HEK293 (cell line): ENCODE results near the gene ZNF576.
A peak's percentile ranks its signal among the peaks of the same experiment; 100 is the strongest.

ENCODE experiments used
- CTCF ChIA-PET: fragments of 350-600 bp; formaldehyde crosslinking; extraction: SDS; loops from one replicate; lab custom pipeline; 2021; ENCODE audit warnings: antibody characterized with exemption; lab: Yijun Ruan, JAX
- POLR2A ChIA-PET: fragments of 300-600 bp; formaldehyde crosslinking; extraction: SDS; loops from one replicate; lab custom pipeline; 2020; ENCODE audit warnings: antibody characterized with exemption, inconsistent platforms; lab: Yijun Ruan, JAX
- H3K27ac ChIP-seq: fragments of 200-500 bp; sonication (Bioruptor generic); 2 replicates; pipeline ENCODE4 v1.5.1; 2014; ENCODE audit warnings: low read depth, low read length, control low read depth, inconsistent platforms; ENCODE audit errors: extremely low read depth
- H3K36me3 ChIP-seq, 2 experiments: fragments of 200-500 bp in 1 of 2; sonication (Bioruptor generic) in 1 of 2; 1 replicate in 1 of 2; 2 replicates in 1 of 2; pipeline ENCODE4 v1.5.1; 2014 to 2017; ENCODE audit warnings: inconsistent platforms in 2 of 2, low read length in 2 of 2; ENCODE audit not compliant: control insufficient read depth in 2 of 2, insufficient read depth in 1 of 2
- H3K4me1 ChIP-seq: fragments of 200-500 bp; sonication (Bioruptor generic); 2 replicates; pipeline ENCODE4 v1.5.1; 2014; ENCODE audit warnings: mild to moderate bottlenecking, low read length, inconsistent platforms; ENCODE audit not compliant: control insufficient read depth, insufficient read depth
- H3K4me3 ChIP-seq: 2 replicates; pipeline ENCODE4 v1.5.1; 2011; ENCODE audit warnings: low read depth, mild to moderate bottlenecking, control low read depth, low read length, moderate library complexity
- H3K9me3 ChIP-seq: fragments of 200-500 bp; sonication (Bioruptor generic); 2 replicates; pipeline ENCODE4 v1.5.1; 2014; ENCODE audit warnings: low read depth, low read length, inconsistent platforms; ENCODE audit not compliant: control insufficient read depth, insufficient read depth
- GLI2 ChIP-seq: fragments of 450-650 bp; formaldehyde crosslinking; IDR thresholded peaks from 2 replicates; pipeline ENCODE4; 2017; ENCODE audit warnings: missing biosample characterization, missing genetic modification characterization, low read depth, borderline replicate concordance
- PRDM1 ChIP-seq: fragments of 450-650 bp; formaldehyde crosslinking; IDR thresholded peaks from 2 replicates; pipeline ENCODE4; 2016; ENCODE audit warnings: missing biosample characterization, missing genetic modification characterization
- SALL2 ChIP-seq: fragments of 450-650 bp; formaldehyde crosslinking; IDR thresholded peaks from 2 replicates; pipeline ENCODE4 v1.5.0; 2017; ENCODE audit warnings: missing biosample characterization, mild to moderate bottlenecking, missing genetic modification characterization, borderline replicate concordance
- SP2 ChIP-seq: fragments of 450-650 bp; formaldehyde crosslinking; IDR thresholded peaks from 2 replicates; pipeline ENCODE4 v1.5.1; 2016; ENCODE audit warnings: missing biosample characterization, missing genetic modification characterization
- YY2 ChIP-seq: fragments of 450-650 bp; formaldehyde crosslinking; IDR thresholded peaks from 2 replicates; pipeline ENCODE4 v1.5.1; 2016; ENCODE audit warnings: missing biosample characterization, missing genetic modification characterization
- ZEB2 ChIP-seq: fragments of 450-650 bp; formaldehyde crosslinking; IDR thresholded peaks from 2 replicates; pipeline ENCODE4 v1.5.1; 2016; ENCODE audit warnings: missing biosample characterization, missing genetic modification characterization
- ZFP41 ChIP-seq: fragments of 450-650 bp; formaldehyde crosslinking; IDR thresholded peaks from 2 replicates; pipeline ENCODE4 v1.5.1; 2016; ENCODE audit warnings: missing biosample characterization, missing genetic modification characterization, borderline replicate concordance
- ZNF19 ChIP-seq: fragments of 450-650 bp; formaldehyde crosslinking; IDR thresholded peaks from 2 replicates; pipeline ENCODE4; 2016; ENCODE audit warnings: missing biosample characterization, missing genetic modification characterization, low read depth
- ZNF211 ChIP-seq: fragments of 450-650 bp; formaldehyde crosslinking; IDR thresholded peaks from 2 replicates; pipeline ENCODE4 v1.5.1; 2016; ENCODE audit warnings: low read depth, missing biosample characterization, missing genetic modification characterization
- ZNF239 ChIP-seq: fragments of 450-650 bp; formaldehyde crosslinking; IDR thresholded peaks from 2 replicates; pipeline ENCODE4 v1.5.1; 2016; ENCODE audit warnings: missing biosample characterization, missing genetic modification characterization
- ZNF311 ChIP-seq: fragments of 450-650 bp; formaldehyde crosslinking; IDR thresholded peaks from 2 replicates; pipeline ENCODE4 v1.5.1; 2017; ENCODE audit warnings: missing biosample characterization, missing genetic modification characterization, borderline replicate concordance
- ZNF416 ChIP-seq: fragments of 450-650 bp; formaldehyde crosslinking; IDR thresholded peaks from 2 replicates; pipeline ENCODE4 v1.5.1; 2016; ENCODE audit warnings: missing biosample characterization, missing genetic modification characterization
- ZNF501 ChIP-seq: fragments of 450-650 bp; formaldehyde crosslinking; IDR thresholded peaks from 2 replicates; pipeline ENCODE4 v1.5.1; 2016; ENCODE audit warnings: missing biosample characterization, missing genetic modification characterization
- ZNF510 ChIP-seq: fragments of 450-650 bp; formaldehyde crosslinking; IDR thresholded peaks from 2 replicates; pipeline ENCODE4 v1.5.1; 2018; ENCODE audit warnings: mild to moderate bottlenecking, missing genetic modification characterization, missing biosample characterization; ENCODE audit not compliant: insufficient replicate concordance
- ZNF530 ChIP-seq: fragments of 450-650 bp; formaldehyde crosslinking; IDR thresholded peaks from 2 replicates; pipeline ENCODE4 v1.5.1; 2016; ENCODE audit warnings: low read depth, missing biosample characterization, missing genetic modification characterization
- ZNF548 ChIP-seq: fragments of 450-650 bp; formaldehyde crosslinking; IDR thresholded peaks from 2 replicates; pipeline ENCODE4 v1.5.1; 2016; ENCODE audit warnings: missing biosample characterization, missing genetic modification characterization
- ZNF600 ChIP-seq: fragments of 450-650 bp; formaldehyde crosslinking; IDR thresholded peaks from 2 replicates; pipeline ENCODE4 v1.5.1; 2016; ENCODE audit warnings: missing biosample characterization, missing genetic modification characterization
- ZNF624 ChIP-seq: fragments of 450-650 bp; formaldehyde crosslinking; IDR thresholded peaks from 2 replicates; pipeline ENCODE4 v1.5.1; 2017; ENCODE audit warnings: missing biosample characterization, missing genetic modification characterization
- ZNF664 ChIP-seq: fragments of 450-650 bp; formaldehyde crosslinking; IDR thresholded peaks from 2 replicates; pipeline ENCODE4 v1.5.1; 2016; ENCODE audit warnings: missing biosample characterization, missing genetic modification characterization
- ZNF677 ChIP-seq: fragments of 450-650 bp; IDR thresholded peaks from 2 replicates; pipeline ENCODE4 v1.5.0; 2018; ENCODE audit warnings: missing biosample characterization, mild to moderate bottlenecking, missing genetic modification characterization, moderate library complexity
- TF ChIP-seq, protein P1 (sequence below): fragments of 450-650 bp; formaldehyde crosslinking; IDR thresholded peaks from 2 replicates; pipeline ENCODE4 v1.5.1; 2016; ENCODE audit warnings: missing biosample characterization, missing genetic modification characterization, low read depth
- TF ChIP-seq, protein P2 (sequence below): fragments of 450-650 bp; formaldehyde crosslinking; IDR thresholded peaks from 2 replicates; pipeline ENCODE4 v1.5.1; 2016; ENCODE audit warnings: missing biosample characterization, missing genetic modification characterization
- TF ChIP-seq, protein P3 (sequence below): fragments of 450-650 bp; formaldehyde crosslinking; IDR thresholded peaks from 2 replicates; pipeline ENCODE4 v1.5.1; 2016; ENCODE audit warnings: missing biosample characterization, missing genetic modification characterization
- TF ChIP-seq, protein P4 (sequence below): fragments of 450-650 bp; formaldehyde crosslinking; IDR thresholded peaks from 2 replicates; pipeline ENCODE4 v1.5.1; 2016; ENCODE audit warnings: missing biosample characterization, missing genetic modification characterization
- TF ChIP-seq, protein P5 (sequence below): fragments of 450-650 bp; formaldehyde crosslinking; IDR thresholded peaks from 2 replicates; pipeline ENCODE4 v1.5.1; 2016; ENCODE audit warnings: missing biosample characterization, missing genetic modification characterization, borderline replicate concordance
- TF ChIP-seq, protein P6 (sequence below): fragments of 450-650 bp; formaldehyde crosslinking; IDR thresholded peaks from 2 replicates; pipeline ENCODE4 v1.5.1; 2016; ENCODE audit warnings: missing biosample characterization, missing genetic modification characterization

ZNF576 gene

DNA sequence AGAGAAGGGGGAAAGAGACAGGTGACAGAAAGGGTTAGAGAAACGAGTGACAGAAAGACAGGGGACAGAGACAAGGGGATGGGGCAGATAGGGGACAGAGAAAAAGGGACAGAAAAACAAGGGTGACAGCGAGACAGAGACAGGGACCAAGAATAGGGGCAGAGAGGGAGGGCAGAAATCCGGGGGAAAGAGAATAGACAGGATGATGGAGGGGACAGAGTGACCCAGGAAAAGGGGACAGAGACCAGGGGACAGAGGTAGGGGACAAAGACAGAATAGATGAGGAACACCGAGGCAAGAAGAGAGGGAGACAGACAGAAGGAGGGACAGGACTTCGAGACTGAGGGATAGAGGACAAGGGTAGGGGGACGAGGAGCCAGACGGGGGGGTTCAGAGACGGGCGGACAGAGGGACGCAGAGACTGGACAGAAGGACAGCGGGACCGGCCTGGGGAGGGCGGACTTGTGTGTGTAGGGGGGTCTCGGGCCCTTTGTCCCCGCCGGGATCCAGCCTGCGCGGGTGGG is 42.7 kb downstream of the ZNF576 start:
- H3K4me3 ChIP-seq, result peak overlapping the region; percentile 43
- ChIA-PET CTCF (no interaction called here), POLR2A (interaction anchor here (1.4 kb wide), 1 partner anchor 11 kb away, joined by 6 read pairs; no protein-coding TSS in a partner anchor)
- peak overlapping the region; percentile 49; the same call in 1 of the 2 replicates for H3K27ac ChIP-seq
- H3K36me3 ChIP-seq, result peaks cover 0 to 5% of the 10 kb centered on the region in 2 experiments; a peak in 1 of 3 replicates
- H3K4me1 ChIP-seq, result peaks cover 22% of the 10 kb centered on the region
- no peaks in the 10 kb centered on the region for H3K9me3 ChIP-seq
- TF ChIP-seq ZNF211 (tag by site-specific recombination), result no peak
- no peak for TF ChIP-seq YY2 (tag by site-specific recombination)
- TF ChIP-seq ZNF239, result 0 out of 2 replicates have a peak, but pooled peaks have one; percentile 41
- TF ChIP-seq ZNF311 (tag by site-specific recombination), result no peak
- TF ChIP-seq PRDM1, result peak; percentile 75
- TF ChIP-seq, protein P1, sequence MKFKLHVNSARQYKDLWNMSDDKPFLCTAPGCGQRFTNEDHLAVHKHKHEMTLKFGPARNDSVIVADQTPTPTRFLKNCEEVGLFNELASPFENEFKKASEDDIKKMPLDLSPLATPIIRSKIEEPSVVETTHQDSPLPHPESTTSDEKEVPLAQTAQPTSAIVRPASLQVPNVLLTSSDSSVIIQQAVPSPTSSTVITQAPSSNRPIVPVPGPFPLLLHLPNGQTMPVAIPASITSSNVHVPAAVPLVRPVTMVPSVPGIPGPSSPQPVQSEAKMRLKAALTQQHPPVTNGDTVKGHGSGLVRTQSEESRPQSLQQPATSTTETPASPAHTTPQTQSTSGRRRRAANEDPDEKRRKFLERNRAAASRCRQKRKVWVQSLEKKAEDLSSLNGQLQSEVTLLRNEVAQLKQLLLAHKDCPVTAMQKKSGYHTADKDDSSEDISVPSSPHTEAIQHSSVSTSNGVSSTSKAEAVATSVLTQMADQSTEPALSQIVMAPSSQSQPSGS (tag by site-specific recombination), result no peak
- no peak; the same call in 1 of the 2 replicates for TF ChIP-seq SP2
- TF ChIP-seq ZNF501, result no peak
- no peak for TF ChIP-seq ZNF677 (tag by site-specific recombination)
- TF ChIP-seq ZNF664, result no peak
- TF ChIP-seq, protein P2, sequence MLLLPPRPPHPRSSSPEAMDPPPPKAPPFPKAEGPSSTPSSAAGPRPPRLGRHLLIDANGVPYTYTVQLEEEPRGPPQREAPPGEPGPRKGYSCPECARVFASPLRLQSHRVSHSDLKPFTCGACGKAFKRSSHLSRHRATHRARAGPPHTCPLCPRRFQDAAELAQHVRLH (tag by site-specific recombination), result no peak
- TF ChIP-seq ZNF600, result no peak
- no peak for TF ChIP-seq ZNF416
- TF ChIP-seq ZNF624 (tag by site-specific recombination), result no peak
- TF ChIP-seq, protein P3, sequence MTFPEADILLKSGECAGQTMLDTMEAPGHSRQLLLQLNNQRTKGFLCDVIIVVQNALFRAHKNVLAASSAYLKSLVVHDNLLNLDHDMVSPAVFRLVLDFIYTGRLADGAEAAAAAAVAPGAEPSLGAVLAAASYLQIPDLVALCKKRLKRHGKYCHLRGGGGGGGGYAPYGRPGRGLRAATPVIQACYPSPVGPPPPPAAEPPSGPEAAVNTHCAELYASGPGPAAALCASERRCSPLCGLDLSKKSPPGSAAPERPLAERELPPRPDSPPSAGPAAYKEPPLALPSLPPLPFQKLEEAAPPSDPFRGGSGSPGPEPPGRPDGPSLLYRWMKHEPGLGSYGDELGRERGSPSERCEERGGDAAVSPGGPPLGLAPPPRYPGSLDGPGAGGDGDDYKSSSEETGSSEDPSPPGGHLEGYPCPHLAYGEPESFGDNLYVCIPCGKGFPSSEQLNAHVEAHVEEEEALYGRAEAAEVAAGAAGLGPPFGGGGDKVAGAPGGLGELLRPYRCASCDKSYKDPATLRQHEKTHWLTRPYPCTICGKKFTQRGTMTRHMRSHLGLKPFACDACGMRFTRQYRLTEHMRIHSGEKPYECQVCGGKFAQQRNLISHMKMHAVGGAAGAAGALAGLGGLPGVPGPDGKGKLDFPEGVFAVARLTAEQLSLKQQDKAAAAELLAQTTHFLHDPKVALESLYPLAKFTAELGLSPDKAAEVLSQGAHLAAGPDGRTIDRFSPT, result no peak
- TF ChIP-seq, protein P4, sequence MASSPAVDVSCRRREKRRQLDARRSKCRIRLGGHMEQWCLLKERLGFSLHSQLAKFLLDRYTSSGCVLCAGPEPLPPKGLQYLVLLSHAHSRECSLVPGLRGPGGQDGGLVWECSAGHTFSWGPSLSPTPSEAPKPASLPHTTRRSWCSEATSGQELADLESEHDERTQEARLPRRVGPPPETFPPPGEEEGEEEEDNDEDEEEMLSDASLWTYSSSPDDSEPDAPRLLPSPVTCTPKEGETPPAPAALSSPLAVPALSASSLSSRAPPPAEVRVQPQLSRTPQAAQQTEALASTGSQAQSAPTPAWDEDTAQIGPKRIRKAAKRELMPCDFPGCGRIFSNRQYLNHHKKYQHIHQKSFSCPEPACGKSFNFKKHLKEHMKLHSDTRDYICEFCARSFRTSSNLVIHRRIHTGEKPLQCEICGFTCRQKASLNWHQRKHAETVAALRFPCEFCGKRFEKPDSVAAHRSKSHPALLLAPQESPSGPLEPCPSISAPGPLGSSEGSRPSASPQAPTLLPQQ (tag by site-specific recombination), result peak; percentile 66; the same call in 1 of the 2 replicates
- no peak for TF ChIP-seq GLI2
- TF ChIP-seq, protein P5, sequence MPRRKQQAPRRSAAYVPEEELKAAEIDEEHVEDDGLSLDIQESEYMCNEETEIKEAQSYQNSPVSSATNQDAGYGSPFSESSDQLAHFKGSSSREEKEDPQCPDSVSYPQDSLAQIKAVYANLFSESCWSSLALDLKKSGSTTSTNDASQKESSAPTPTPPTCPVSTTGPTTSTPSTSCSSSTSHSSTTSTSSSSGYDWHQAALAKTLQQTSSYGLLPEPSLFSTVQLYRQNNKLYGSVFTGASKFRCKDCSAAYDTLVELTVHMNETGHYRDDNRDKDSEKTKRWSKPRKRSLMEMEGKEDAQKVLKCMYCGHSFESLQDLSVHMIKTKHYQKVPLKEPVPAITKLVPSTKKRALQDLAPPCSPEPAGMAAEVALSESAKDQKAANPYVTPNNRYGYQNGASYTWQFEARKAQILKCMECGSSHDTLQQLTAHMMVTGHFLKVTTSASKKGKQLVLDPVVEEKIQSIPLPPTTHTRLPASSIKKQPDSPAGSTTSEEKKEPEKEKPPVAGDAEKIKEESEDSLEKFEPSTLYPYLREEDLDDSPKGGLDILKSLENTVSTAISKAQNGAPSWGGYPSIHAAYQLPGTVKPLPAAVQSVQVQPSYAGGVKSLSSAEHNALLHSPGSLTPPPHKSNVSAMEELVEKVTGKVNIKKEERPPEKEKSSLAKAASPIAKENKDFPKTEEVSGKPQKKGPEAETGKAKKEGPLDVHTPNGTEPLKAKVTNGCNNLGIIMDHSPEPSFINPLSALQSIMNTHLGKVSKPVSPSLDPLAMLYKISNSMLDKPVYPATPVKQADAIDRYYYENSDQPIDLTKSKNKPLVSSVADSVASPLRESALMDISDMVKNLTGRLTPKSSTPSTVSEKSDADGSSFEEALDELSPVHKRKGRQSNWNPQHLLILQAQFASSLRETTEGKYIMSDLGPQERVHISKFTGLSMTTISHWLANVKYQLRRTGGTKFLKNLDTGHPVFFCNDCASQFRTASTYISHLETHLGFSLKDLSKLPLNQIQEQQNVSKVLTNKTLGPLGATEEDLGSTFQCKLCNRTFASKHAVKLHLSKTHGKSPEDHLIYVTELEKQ, result no peak
- TF ChIP-seq ZNF19 (tag by site-specific recombination), result no peak
- TF ChIP-seq ZFP41 (tag by site-specific recombination), result no peak
- no peak for TF ChIP-seq ZNF510 (tag by site-specific recombination)
- no peak for TF ChIP-seq SALL2 (tag by site-specific recombination)
- TF ChIP-seq ZEB2 (tag by site-specific recombination), result no peak
- TF ChIP-seq, protein P6, sequence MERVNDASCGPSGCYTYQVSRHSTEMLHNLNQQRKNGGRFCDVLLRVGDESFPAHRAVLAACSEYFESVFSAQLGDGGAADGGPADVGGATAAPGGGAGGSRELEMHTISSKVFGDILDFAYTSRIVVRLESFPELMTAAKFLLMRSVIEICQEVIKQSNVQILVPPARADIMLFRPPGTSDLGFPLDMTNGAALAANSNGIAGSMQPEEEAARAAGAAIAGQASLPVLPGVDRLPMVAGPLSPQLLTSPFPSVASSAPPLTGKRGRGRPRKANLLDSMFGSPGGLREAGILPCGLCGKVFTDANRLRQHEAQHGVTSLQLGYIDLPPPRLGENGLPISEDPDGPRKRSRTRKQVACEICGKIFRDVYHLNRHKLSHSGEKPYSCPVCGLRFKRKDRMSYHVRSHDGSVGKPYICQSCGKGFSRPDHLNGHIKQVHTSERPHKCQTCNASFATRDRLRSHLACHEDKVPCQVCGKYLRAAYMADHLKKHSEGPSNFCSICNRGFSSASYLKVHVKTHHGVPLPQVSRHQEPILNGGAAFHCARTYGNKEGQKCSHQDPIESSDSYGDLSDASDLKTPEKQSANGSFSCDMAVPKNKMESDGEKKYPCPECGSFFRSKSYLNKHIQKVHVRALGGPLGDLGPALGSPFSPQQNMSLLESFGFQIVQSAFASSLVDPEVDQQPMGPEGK (tag by site-specific recombination), result peak; percentile 82
- TF ChIP-seq ZNF530 (tag by site-specific recombination), result no peak
- 0 out of 2 replicates have a peak, but pooled peaks have one; percentile 9 for TF ChIP-seq ZNF548 (tag by site-specific recombination)
